A549 (cell line): Measurements from ENCODE around the gene IER5L. TPM values are rescaled to one million over a fixed set of nuclear protein-coding genes. Genes with fewer than 3 reads are reported as not detected.
A peak's percentile ranks its signal among the peaks of the same experiment; 100 is the strongest.

Source experiments
- ATAC-seq, 2 experiments: fragments of 200-7000 bp in 1 of 2; fragments of >200 bp in 1 of 2; cut with Nextera tagmentation in 1 of 2; cut with Tn5 transposase in 1 of 2; 3 replicates each; pipeline versions ENCODE4 v1.8.0 to v1.9.1; 2018 to 2020; ENCODE audit warnings: mild to moderate bottlenecking in 1 of 2, moderate library complexity in 1 of 2
- CTCF ChIA-PET: fragments of 300-600 bp; sonication (Branson Sonifier 250); formaldehyde crosslinking; extraction: SDS; loops from one replicate; lab custom pipeline; 2021; ENCODE audit warnings: antibody characterized with exemption, inconsistent platforms; lab: Yijun Ruan, JAX
- POLR2A ChIA-PET: fragments of 350-600 bp; formaldehyde crosslinking; extraction: SDS; loops from one replicate; lab custom pipeline; 2021; ENCODE audit warnings: antibody characterized with exemption, inconsistent platforms; lab: Yijun Ruan, JAX
- DNase-seq, 2 experiments: peaks; one replicate each; pipeline versions ENCODE4 v3.0.0 to v3.0.0-alpha.2; 2011 to 2016; ENCODE audit warnings: low read depth in 1 of 2, low spot score in 1 of 2
- FAIRE-seq: peaks from 2 replicates; lab custom pipeline; 2011; peaks lifted over from hg19 to GRCh38; lab: Jason Lieb, UNC
- H3K27ac ChIP-seq, 2 experiments: fragments of >200 bp; sonication (Bioruptor Twin); formaldehyde crosslinking; 3 replicates each; pipeline ENCODE4 v1.5.1; 2016 to 2017
- H3K4me1 ChIP-seq: fragments of >200 bp; sonication (Bioruptor Twin); formaldehyde crosslinking; 3 replicates; pipeline ENCODE4 v1.6.1; 2016
- H3K4me2 ChIP-seq: fragments of >200 bp; sonication (Bioruptor Twin); formaldehyde crosslinking; 3 replicates; pipeline ENCODE4 v1.6.1; 2016
- H3K4me3 ChIP-seq: fragments of >200 bp; sonication (Bioruptor Twin); formaldehyde crosslinking; 3 replicates; pipeline ENCODE4 v1.5.1; 2016
- H3K9me3 ChIP-seq: fragments of >200 bp; sonication (Bioruptor Twin); formaldehyde crosslinking; 3 replicates; pipeline ENCODE4 v1.6.1; 2016
- CBX2 ChIP-seq: fragments of 200-600 bp; sonication (generic); IDR thresholded peaks from 2 replicates; pipeline ENCODE4 v1.6.1; 2016; ENCODE audit warnings: low read depth, mild to moderate bottlenecking, borderline replicate concordance
- CBX8 ChIP-seq: fragments of 200-600 bp; sonication (generic); IDR thresholded peaks from 2 replicates; pipeline ENCODE4 v1.6.1; 2016
- CHD2 ChIP-seq: fragments of 150-350 bp; IDR thresholded peaks from 2 replicates; pipeline ENCODE4 v1.6.1; 2014; ENCODE audit warnings: low read length; ENCODE audit not compliant: partially characterized antibody
- CHD4 ChIP-seq: fragments of 200-600 bp; sonication (generic); IDR thresholded peaks from 2 replicates; pipeline ENCODE4 v1.6.1; 2016; ENCODE audit warnings: antibody characterized with exemption, mild to moderate bottlenecking, borderline replicate concordance
- EHF ChIP-seq: fragments of 250-450 bp; sonication (Bioruptor Pico); IDR thresholded peaks from 2 replicates; pipeline ENCODE4 v1.5.0; 2020; ENCODE audit warnings: mild to moderate bottlenecking
- EP300 ChIP-seq, 2 experiments: fragments of >200 bp; sonication (Bioruptor Twin); formaldehyde crosslinking; IDR thresholded peaks; 2 replicates in 1 of 2; 3 replicates in 1 of 2; pipeline ENCODE4 v1.6.1; 2016 to 2017
- FOXS1 ChIP-seq: fragments of 250-450 bp; sonication (Bioruptor Pico); IDR thresholded peaks from 2 replicates; pipeline ENCODE4 v1.5.0; 2020; ENCODE audit warnings: mild to moderate bottlenecking, moderate library complexity
- HDAC2 ChIP-seq: fragments of 200-600 bp; sonication (generic); IDR thresholded peaks from 2 replicates; pipeline ENCODE4 v1.6.1; 2016
- HOXA7 ChIP-seq: fragments of 250-450 bp; sonication (Bioruptor Pico); IDR thresholded peaks from 2 replicates; pipeline ENCODE4 v1.5.0; 2020; ENCODE audit warnings: mild to moderate bottlenecking, moderate library complexity
- HOXB5 ChIP-seq: fragments of 250-450 bp; sonication (Bioruptor Pico); IDR thresholded peaks from 2 replicates; pipeline ENCODE4 v1.5.0; 2020; ENCODE audit warnings: mild to moderate bottlenecking, moderate library complexity
- JUN ChIP-seq, 2 experiments: fragments of >200 bp; sonication (Bioruptor Twin); formaldehyde crosslinking; IDR thresholded peaks; 2 replicates in 1 of 2; 3 replicates in 1 of 2; pipeline ENCODE4 v1.6.1; 2016 to 2017
- KDM1A ChIP-seq: fragments of 200-600 bp; sonication (generic); IDR thresholded peaks from 2 replicates; pipeline ENCODE4 v1.6.1; 2016; ENCODE audit warnings: low read depth, mild to moderate bottlenecking
- KDM5A ChIP-seq: fragments of 200-600 bp; sonication (generic); IDR thresholded peaks from 2 replicates; pipeline ENCODE4 v1.6.1; 2016; ENCODE audit warnings: antibody characterized with exemption, mild to moderate bottlenecking
- MAFK ChIP-seq: fragments of 450-650 bp; IDR thresholded peaks from 2 replicates; pipeline ENCODE4 v1.6.1; 2014; ENCODE audit not compliant: partially characterized antibody
- NR3C1 ChIP-seq: fragments of >200 bp; sonication (Bioruptor Twin); formaldehyde crosslinking; IDR thresholded peaks from 3 replicates; pipeline ENCODE4 v1.6.1; 2017
- PHF8 ChIP-seq: fragments of 200-600 bp; sonication (generic); IDR thresholded peaks from 2 replicates; pipeline ENCODE4 v1.6.1; 2016; ENCODE audit warnings: low read depth, mild to moderate bottlenecking, antibody characterized with exemption, moderate library complexity, borderline replicate concordance
- RARB ChIP-seq: fragments of 250-450 bp; sonication (Bioruptor Pico); IDR thresholded peaks from 2 replicates; pipeline ENCODE4 v1.8.0; 2021; ENCODE audit warnings: mild to moderate bottlenecking, moderate library complexity
- RCOR1 ChIP-seq: fragments of 150-350 bp; IDR thresholded peaks from 2 replicates; pipeline ENCODE4 v1.6.1; 2014; ENCODE audit warnings: antibody characterized with exemption, low read length, low read depth
- SMC3 ChIP-seq: fragments of >200 bp; sonication (Bioruptor Twin); formaldehyde crosslinking; IDR thresholded peaks from 3 replicates; pipeline ENCODE4 v1.6.1; 2018; ENCODE audit warnings: inconsistent platforms
- SREBF2 ChIP-seq: fragments of 450-650 bp; IDR thresholded peaks from 2 replicates; pipeline ENCODE4 v1.6.1; 2014; ENCODE audit warnings: mild to moderate bottlenecking, moderate library complexity
- TFCP2L1 ChIP-seq: fragments of 250-450 bp; sonication (Bioruptor Pico); IDR thresholded peaks from 2 replicates; pipeline ENCODE4 v1.5.0; 2021; ENCODE audit warnings: mild to moderate bottlenecking
- WGBS: methylation state at CpG from one replicate; pipeline ENCODE4 v1.1.6; 2017; ENCODE audit errors: missing lambda C conversion rate; 5-methylcytosine and 5-hydroxymethylcytosine counted together
- polyA plus RNA-seq, 4 experiments: library from polyadenylated mRNA; depleted of rRNA in 3 of 4; stranded (reverse); fragments of >200 nt; fragmentation: RNase III in 1 of 4; extraction: RNeasy Plus Mini Kit Qiagen cat#74134 plus additional on column Dnase treatment in 1 of 4; gene quantifications; 2 replicates in 3 of 4; 3 replicates in 1 of 4; pipeline ENCODE4 v1.2.3, GENCODE V29; 2011 to 2017
- TF ChIP-seq, protein P1 (sequence below): IDR thresholded peaks from 2 replicates; pipeline ENCODE4 v1.6.1; 2012
- TF ChIP-seq, protein P2 (sequence below): fragments of 200-600 bp; sonication (generic); IDR thresholded peaks from 2 replicates; pipeline ENCODE4 v1.6.1; 2016; ENCODE audit warnings: antibody characterized with exemption, mild to moderate bottlenecking, moderate library complexity
- TF ChIP-seq, protein P3 (sequence below): fragments of >200 bp; sonication (Bioruptor Twin); formaldehyde crosslinking; IDR thresholded peaks from 2 replicates; pipeline ENCODE4 v1.6.1; 2016
- TF ChIP-seq, protein P4 (sequence below): fragments of 250-450 bp; sonication (Bioruptor Pico); IDR thresholded peaks from 2 replicates; pipeline ENCODE4 v1.5.0; 2021; ENCODE audit warnings: mild to moderate bottlenecking, moderate library complexity, borderline replicate concordance
- TF ChIP-seq, protein P5 (sequence below): fragments of >200 bp; sonication (Bioruptor Twin); formaldehyde crosslinking; IDR thresholded peaks from 3 replicates; pipeline ENCODE4 v1.6.1; 2016

IER5L gene
- polyA plus RNA-seq, 2 of the 4 experiments (the other 2 are of a cell fraction), result 25.1 to 67.5 TPM

DNA sequence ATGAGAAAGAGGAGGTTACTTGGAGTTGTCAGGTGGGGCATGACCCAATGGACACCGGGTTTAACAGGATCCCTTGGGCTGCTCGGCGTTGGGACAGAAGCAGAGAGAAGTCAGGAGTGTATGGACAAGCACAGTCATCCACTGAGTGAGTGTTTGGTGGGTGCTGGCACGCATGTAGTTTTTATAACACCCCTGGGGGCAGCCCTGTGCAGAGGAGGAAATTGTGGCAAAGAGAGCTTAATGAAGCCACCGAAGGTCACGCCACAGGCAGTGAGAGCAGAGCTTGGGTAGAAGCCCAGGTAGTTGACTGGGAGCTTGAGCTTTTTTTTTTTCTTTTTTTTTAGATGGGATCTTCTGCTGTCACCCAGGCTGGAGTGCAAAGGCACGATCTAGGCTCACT, 43.2 kb upstream of the IER5L start:
- H3K9me3 ChIP-seq, result no peaks in the 10 kb centered on the region
- TF ChIP-seq HOXA7 (CRISPR knock-in tag) (no peak), EP300 (IDR thresholded peaks at IDR 0.05) (no peak), HDAC2 (no peak), JUN (IDR thresholded peaks at IDR 0.05) (no peak), CBX8 (no peak), RCOR1 (no peak), NR3C1 (no peak), KDM5A (no peak), SMC3 (no peak), FOXS1 (no peak), EHF (CRISPR knock-in tag) (no peak)
- TF ChIP-seq, protein P1, sequence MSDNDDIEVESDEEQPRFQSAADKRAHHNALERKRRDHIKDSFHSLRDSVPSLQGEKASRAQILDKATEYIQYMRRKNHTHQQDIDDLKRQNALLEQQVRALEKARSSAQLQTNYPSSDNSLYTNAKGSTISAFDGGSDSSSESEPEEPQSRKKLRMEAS, result no peak
- TF ChIP-seq, protein P2, sequence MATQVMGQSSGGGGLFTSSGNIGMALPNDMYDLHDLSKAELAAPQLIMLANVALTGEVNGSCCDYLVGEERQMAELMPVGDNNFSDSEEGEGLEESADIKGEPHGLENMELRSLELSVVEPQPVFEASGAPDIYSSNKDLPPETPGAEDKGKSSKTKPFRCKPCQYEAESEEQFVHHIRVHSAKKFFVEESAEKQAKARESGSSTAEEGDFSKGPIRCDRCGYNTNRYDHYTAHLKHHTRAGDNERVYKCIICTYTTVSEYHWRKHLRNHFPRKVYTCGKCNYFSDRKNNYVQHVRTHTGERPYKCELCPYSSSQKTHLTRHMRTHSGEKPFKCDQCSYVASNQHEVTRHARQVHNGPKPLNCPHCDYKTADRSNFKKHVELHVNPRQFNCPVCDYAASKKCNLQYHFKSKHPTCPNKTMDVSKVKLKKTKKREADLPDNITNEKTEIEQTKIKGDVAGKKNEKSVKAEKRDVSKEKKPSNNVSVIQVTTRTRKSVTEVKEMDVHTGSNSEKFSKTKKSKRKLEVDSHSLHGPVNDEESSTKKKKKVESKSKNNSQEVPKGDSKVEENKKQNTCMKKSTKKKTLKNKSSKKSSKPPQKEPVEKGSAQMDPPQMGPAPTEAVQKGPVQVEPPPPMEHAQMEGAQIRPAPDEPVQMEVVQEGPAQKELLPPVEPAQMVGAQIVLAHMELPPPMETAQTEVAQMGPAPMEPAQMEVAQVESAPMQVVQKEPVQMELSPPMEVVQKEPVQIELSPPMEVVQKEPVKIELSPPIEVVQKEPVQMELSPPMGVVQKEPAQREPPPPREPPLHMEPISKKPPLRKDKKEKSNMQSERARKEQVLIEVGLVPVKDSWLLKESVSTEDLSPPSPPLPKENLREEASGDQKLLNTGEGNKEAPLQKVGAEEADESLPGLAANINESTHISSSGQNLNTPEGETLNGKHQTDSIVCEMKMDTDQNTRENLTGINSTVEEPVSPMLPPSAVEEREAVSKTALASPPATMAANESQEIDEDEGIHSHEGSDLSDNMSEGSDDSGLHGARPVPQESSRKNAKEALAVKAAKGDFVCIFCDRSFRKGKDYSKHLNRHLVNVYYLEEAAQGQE, result no peak
- WGBS, result 78% methylated on average over 7 of the region's 7 CpGs
- no peak overlapping the region for H3K4me2 ChIP-seq
- DNase-seq (no peak), ATAC-seq (no peak), FAIRE-seq (no peak)
- POLR2A ChIA-PET, result interaction anchor here (0.6 kb wide), 1 partner anchor 8 kb away, joined by 3 read pairs; no protein-coding TSS in a partner anchor
- peaks cover 18% of the 10 kb centered on the region for H3K4me1 ChIP-seq
- no peak overlapping the region for H3K27ac ChIP-seq
- no peak overlapping the region for H3K4me3 ChIP-seq
- CTCF ChIA-PET, result interaction anchor here (0.7 to 1.7 kb wide), 2 partner anchors 37 to 216 kb away, joined by 3 read pairs; no protein-coding TSS in a partner anchor

DNA sequence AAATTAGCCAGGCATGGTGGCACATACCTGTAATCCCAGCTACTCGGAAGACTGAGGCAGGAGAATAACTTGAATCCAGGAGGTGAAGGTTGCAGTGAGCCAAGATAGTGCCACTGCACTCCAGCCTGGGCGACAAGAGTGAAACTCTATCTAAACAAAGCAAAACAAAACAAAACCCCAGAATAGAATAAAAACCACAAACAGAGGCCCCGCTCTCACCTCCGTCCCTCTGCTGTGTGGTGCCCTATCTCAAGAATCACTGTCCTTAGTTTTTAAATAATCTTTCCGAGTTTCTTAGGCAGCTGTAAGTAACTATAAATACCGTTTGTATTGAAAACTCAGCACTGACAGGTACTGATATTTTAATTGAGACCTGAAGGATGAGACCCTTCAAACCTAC, 42.7 kb upstream of the IER5L start:
- Histone ChIP-seq H3K4me1 (peaks cover 14% of the 10 kb centered on the region), H3K4me2 (no peak overlapping the region), H3K9me3 (no peaks in the 10 kb centered on the region), H3K27ac (no peak overlapping the region), H3K4me3 (no peak overlapping the region)
- no peak for ATAC-seq
- CTCF ChIA-PET, result interaction anchor here (0.7 kb wide), 1 partner anchor 216 kb away, joined by 3 read pairs; no protein-coding TSS in a partner anchor
- no peak for DNase-seq
- POLR2A ChIA-PET, result interaction anchor here (0.6 kb wide), 1 partner anchor 9 kb away, joined by 3 read pairs; no protein-coding TSS in a partner anchor
- no peak for FAIRE-seq
- WGBS, result 89% methylated on average over 6 of the region's 6 CpGs
- TF ChIP-seq, protein P3, sequence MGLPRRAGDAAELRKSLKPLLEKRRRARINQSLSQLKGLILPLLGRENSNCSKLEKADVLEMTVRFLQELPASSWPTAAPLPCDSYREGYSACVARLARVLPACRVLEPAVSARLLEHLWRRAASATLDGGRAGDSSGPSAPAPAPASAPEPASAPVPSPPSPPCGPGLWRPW, result no peak

DNA sequence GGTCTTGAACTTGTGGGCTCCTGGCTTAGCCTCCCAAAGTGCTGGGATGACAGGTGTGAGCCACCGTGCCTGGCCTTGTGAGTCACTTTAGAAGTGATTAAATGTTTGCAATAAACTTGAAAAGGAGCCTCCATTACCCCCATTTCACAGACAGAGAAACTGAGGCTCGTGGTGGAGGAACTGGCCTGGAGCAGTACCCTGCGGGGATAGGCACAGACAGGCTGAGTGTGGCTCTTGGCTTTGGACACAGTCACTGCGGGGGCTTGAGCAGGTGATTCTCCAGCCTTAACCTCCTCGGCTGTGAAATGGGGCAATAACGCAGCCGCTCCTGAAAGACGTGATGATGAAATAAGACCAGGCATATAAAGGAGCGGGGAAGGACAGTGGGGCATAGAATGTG, 40.9 kb upstream of the IER5L start:
- DNase-seq (no peak), FAIRE-seq (no peak), ATAC-seq (no peak)
- no peak overlapping the region for H3K27ac ChIP-seq
- H3K4me2 ChIP-seq, result no peak overlapping the region
- TF ChIP-seq KDM1A (0 out of 2 replicates have a peak, but pooled peaks have one; percentile 32), TFCP2L1 (CRISPR knock-in tag) (no peak)
- no peak overlapping the region for H3K4me3 ChIP-seq
- WGBS, result 78% methylated on average over 9 of the region's 9 CpGs
- no peaks in the 10 kb centered on the region for H3K9me3 ChIP-seq
- H3K4me1 ChIP-seq, result no peaks in the 10 kb centered on the region
- CTCF ChIA-PET, result interaction anchor here (1.2 kb wide), 1 partner anchor 87 kb away, joined by 4 read pairs; no protein-coding TSS in a partner anchor
- POLR2A ChIA-PET, result no interaction called here

DNA sequence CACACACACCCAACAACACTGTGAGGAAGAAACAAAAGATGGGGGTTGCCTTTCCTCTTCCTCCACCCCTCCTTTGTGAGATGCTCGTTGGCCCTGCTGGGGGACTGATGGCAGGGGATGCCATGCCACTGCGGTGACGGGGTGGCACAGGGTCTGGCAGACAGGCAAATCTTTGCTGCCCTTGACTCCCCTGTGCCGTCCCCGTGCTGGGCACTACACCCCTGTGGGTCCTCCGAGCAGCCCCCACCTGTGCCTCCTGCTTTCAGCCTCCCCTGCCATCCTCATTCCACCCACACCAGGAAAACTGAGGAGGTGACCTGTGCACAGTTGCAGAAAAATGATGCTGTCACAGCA, 40.2 kb upstream of the IER5L start:
- ATAC-seq (no peak), FAIRE-seq (no peak), DNase-seq (no peak)
- Histone ChIP-seq H3K4me2 (no peak overlapping the region), H3K4me3 (no peak overlapping the region), H3K9me3 (no peaks in the 10 kb centered on the region), H3K27ac (peak overlapping the region in 1 of 2 experiments; percentile 41; a peak in 2 of 6 replicates), H3K4me1 (no peaks in the 10 kb centered on the region)
- CTCF ChIA-PET, result no interaction called here
- 73% methylated on average over 6 of the region's 6 CpGs for WGBS
- POLR2A ChIA-PET, result no interaction called here
- TF ChIP-seq HOXB5 (CRISPR knock-in tag) (no peak), CBX2 (no peak), SREBF2 (no peak), MAFK (no peak), SMC3 (no peak), CHD4 (no peak), PHF8 (no peak), HOXA7 (CRISPR knock-in tag) (no peak), CHD2 (no peak), RARB (CRISPR knock-in tag) (no peak)
- TF ChIP-seq, protein P4, sequence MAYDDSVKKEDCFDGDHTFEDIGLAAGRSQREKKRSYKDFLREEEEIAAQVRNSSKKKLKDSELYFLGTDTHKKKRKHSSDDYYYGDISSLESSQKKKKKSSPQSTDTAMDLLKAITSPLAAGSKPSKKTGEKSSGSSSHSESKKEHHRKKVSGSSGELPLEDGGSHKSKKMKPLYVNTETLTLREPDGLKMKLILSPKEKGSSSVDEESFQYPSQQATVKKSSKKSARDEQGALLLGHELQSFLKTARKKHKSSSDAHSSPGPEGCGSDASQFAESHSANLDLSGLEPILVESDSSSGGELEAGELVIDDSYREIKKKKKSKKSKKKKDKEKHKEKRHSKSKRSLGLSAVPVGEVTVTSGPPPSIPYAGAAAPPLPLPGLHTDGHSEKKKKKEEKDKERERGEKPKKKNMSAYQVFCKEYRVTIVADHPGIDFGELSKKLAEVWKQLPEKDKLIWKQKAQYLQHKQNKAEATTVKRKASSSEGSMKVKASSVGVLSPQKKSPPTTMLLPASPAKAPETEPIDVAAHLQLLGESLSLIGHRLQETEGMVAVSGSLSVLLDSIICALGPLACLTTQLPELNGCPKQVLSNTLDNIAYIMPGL, result no peak
- TF ChIP-seq, protein P5, sequence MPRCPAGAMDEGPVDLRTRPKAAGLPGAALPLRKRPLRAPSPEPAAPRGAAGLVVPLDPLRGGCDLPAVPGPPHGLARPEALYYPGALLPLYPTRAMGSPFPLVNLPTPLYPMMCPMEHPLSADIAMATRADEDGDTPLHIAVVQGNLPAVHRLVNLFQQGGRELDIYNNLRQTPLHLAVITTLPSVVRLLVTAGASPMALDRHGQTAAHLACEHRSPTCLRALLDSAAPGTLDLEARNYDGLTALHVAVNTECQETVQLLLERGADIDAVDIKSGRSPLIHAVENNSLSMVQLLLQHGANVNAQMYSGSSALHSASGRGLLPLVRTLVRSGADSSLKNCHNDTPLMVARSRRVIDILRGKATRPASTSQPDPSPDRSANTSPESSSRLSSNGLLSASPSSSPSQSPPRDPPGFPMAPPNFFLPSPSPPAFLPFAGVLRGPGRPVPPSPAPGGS, result no peak
